Kidney (tissue), 14 donors: Measurements from ENCODE around the gene MESP1. TPM values are rescaled to one million over a fixed set of nuclear protein-coding genes. Genes with fewer than 3 reads are reported as not detected.
A peak's percentile ranks its signal among the peaks of the same experiment; 100 is the strongest.

Experiments
- DNase-seq, 5 donors: peaks; one replicate each; pipeline ENCODE4 v3.0.0-alpha.2; 2013 to 2020
- FAIRE-seq: peaks from 2 replicates; lab custom pipeline; 2012; peaks lifted over from hg19 to GRCh38; lab: Jason Lieb, UNC
- H3K27ac ChIP-seq, 2 donors: one replicate each; pipeline ENCODE4 v1.7.0; 2013; ENCODE audit warnings: low read depth in 2 of 2, low read length in 2 of 2, inconsistent platforms in 1 of 2
- H3K27me3 ChIP-seq: one replicate; pipeline ENCODE4 v1.7.1; 2013; ENCODE audit warnings: low read length, inconsistent platforms; ENCODE audit not compliant: control insufficient read depth, insufficient read depth
- H3K36me3 ChIP-seq, 3 donors: one replicate each; pipeline versions ENCODE4 v1.7.0 to v1.7.1; 2013; ENCODE audit warnings: low read length in 3 of 3, control low read depth in 1 of 3, inconsistent platforms in 1 of 3; ENCODE audit not compliant: insufficient read depth in 3 of 3, control insufficient read depth in 2 of 3
- H3K4me1 ChIP-seq, 3 donors: one replicate each; pipeline versions ENCODE4 v1.7.0 to v1.7.1; 2013; ENCODE audit warnings: low read length in 3 of 3, inconsistent platforms in 1 of 3, low read depth in 1 of 3; ENCODE audit not compliant: control insufficient read depth in 2 of 3, insufficient read depth in 2 of 3
- H3K4me3 ChIP-seq, 3 donors: one replicate each; pipeline versions ENCODE4 v1.7.0 to v1.8.1; 2013; ENCODE audit warnings: low read length in 3 of 3, control low read depth in 1 of 3, inconsistent platforms in 1 of 3
- H3K9ac ChIP-seq, 3 donors: one replicate each; pipeline versions ENCODE4 v1.7.0 to v1.7.1; 2013; ENCODE audit warnings: low read length in 3 of 3, control low read depth in 1 of 3, inconsistent platforms in 1 of 3
- H3K9me3 ChIP-seq, 3 donors: one replicate each; pipeline versions ENCODE4 v1.7.0 to v1.7.1; 2013; ENCODE audit warnings: low read length in 3 of 3, control low read depth in 1 of 3, inconsistent platforms in 1 of 3; ENCODE audit not compliant: control insufficient read depth in 2 of 3, insufficient read depth in 1 of 3
- CTCF ChIP-seq: IDR thresholded peaks from 3 replicates; pipeline ENCODE4 v1.5.1; 2012; ENCODE audit warnings: mild to moderate bottlenecking, moderate library complexity, borderline replicate concordance; ENCODE audit not compliant: insufficient read depth; ENCODE audit errors: extremely low read depth
- intact Hi-C: fragments of 100-400 bp; cut with DNase I; formaldehyde crosslinking; loops from one replicate; pipeline ENCODE4 v1.11.1; 2022
- polyA plus RNA-seq: library from polyadenylated mRNA; stranded (reverse); fragments of 350-450 nt; fragmentation: Illumina TruSeq; extraction: RNeasy Lipid Tissue Mini Kit (QIAGEN cat#74804); gene quantifications from one replicate; pipeline ENCODE4 v1.2.3, GENCODE V29; 2014; ENCODE audit warnings: low read depth, low replicate concordance; ENCODE audit not compliant: insufficient read depth
- total RNA-seq: library from RNA; stranded (reverse); fragmentation: NEBNext Ultra II Directional; extraction: Animal tissue kit (Norgen Biotek cat#: 25700); gene quantifications from one replicate; pipeline ENCODE4 v1.2.1, GENCODE V29; 2021
- donor health status: control.
- donor health status: control.
- donor health status: control.
- donor health status: control.
- donor health status: control.
- donor health status: DM: yes; HTN: yes; CAD: no.
- donor health status: Normal renal cell carcinoma (clear cell type).

The MESP1 gene
- total and polyA plus RNA-seq, 2 donors from 2014 or later = 2.1 to 6.0 TPM

GRCh38 chr15:89781891-89782618 is 31.0 kb upstream of the MESP1 start:
- Histone ChIP-seq H3K4me1 (no peaks in the 10 kb centered on the region), H3K36me3 (peaks cover 0 to 4% (median 0%) of the 10 kb centered on the region in 3 donors), H3K9me3 (no peaks in the 10 kb centered on the region), H3K27ac (no peak overlapping the region), H3K9ac (no peak overlapping the region), H3K27me3 (no peaks in the 10 kb centered on the region), H3K4me3 (no peak overlapping the region)
- no peak for TF ChIP-seq CTCF
- DNase-seq (peak in 2 of 5 donors; percentile 22 to 26), FAIRE-seq (no peak)
- intact Hi-C loops = no loop called here

- Histone ChIP-seq H3K27ac (no peak overlapping the region), H3K36me3 (peaks cover 0 to 4% (median 0%) of the 10 kb centered on the region in 3 donors), H3K4me3 (no peak overlapping the region), H3K9ac (no peak overlapping the region), H3K27me3 (no peaks in the 10 kb centered on the region), H3K9me3 (no peaks in the 10 kb centered on the region), H3K4me1 (peaks cover 0 to 3% (median 0%) of the 10 kb centered on the region in 3 donors)
- DNase-seq (peak in 1 of 5 donors; percentile 23), FAIRE-seq (no peak)
- TF ChIP-seq CTCF = no peak
- intact Hi-C loops = no loop called here
Measured at GRCh38 chr15:89781055-89781454, 30.0 kb upstream of the MESP1 start.

GRCh38 chr15:89780601-89781000 is 29.6 kb upstream of the MESP1 start:
- no peaks in the 10 kb centered on the region for H3K9me3 ChIP-seq
- intact Hi-C loops = no loop called here
- H3K4me1 ChIP-seq = peaks cover 0 to 5% (median 0%) of the 10 kb centered on the region in 3 donors
- H3K27me3 ChIP-seq = no peaks in the 10 kb centered on the region
- no peak overlapping the region for H3K9ac ChIP-seq
- no peak overlapping the region for H3K27ac ChIP-seq
- H3K36me3 ChIP-seq = peaks cover 0 to 4% (median 0%) of the 10 kb centered on the region in 3 donors
- FAIRE-seq = no peak
- no peak overlapping the region for H3K4me3 ChIP-seq
- TF ChIP-seq CTCF = no peak
- no peak for DNase-seq
